ENCODE data around the gene ANAPC13. TPM values are rescaled to one million over a fixed set of nuclear protein-coding genes. Genes with fewer than 3 reads are reported as not detected.

ANAPC13 gene
- total RNA-seq, 2 experiments from 2014 or later: 10.8 to 15.1 TPM

GRCh38 chr3:134458406-134458945 is 27.3 kb downstream of the ANAPC13 start:
- CTCF ChIA-PET: no interaction called here
- Mint-ChIP-seq H3K9me3 (ENCODE audit: low read depth) (no peaks in the 10 kb centered on the region), H3K36me3 (no peaks in the 10 kb centered on the region), H3K4me1 (no peaks in the 10 kb centered on the region), H3K4me3 (no peak overlapping the region), H3K27me3 (peaks cover 45% of the 10 kb centered on the region), H3K27ac (no peak overlapping the region)
- DNase-seq (no peak), ATAC-seq (no peak)

GRCh38 chr3:134457376-134458074 is 28.3 kb downstream of the ANAPC13 start:
- Mint-ChIP-seq H3K4me3 (no peak overlapping the region), H3K4me1 (no peaks in the 10 kb centered on the region), H3K36me3 (no peaks in the 10 kb centered on the region), H3K27ac (no peak overlapping the region), H3K9me3 (ENCODE audit: low read depth) (no peaks in the 10 kb centered on the region), H3K27me3 (peaks cover 53% of the 10 kb centered on the region)
- ATAC-seq (no peak), DNase-seq (no peak)
- CTCF ChIA-PET: no interaction called here

GRCh38 chr3:134453631-134454030 is 32.2 kb downstream of the ANAPC13 start:
- H3K36me3 Mint-ChIP-seq: no peaks in the 10 kb centered on the region
- no peaks in the 10 kb centered on the region for H3K4me1 Mint-ChIP-seq
- no peak overlapping the region for H3K4me3 Mint-ChIP-seq
- no peaks in the 10 kb centered on the region for H3K9me3 Mint-ChIP-seq (ENCODE audit: low read depth)
- CTCF ChIA-PET: no interaction called here
- DNase-seq (no peak), ATAC-seq (no peak)
- peaks cover 43% of the 10 kb centered on the region for H3K27me3 Mint-ChIP-seq
- H3K27ac Mint-ChIP-seq: no peak overlapping the region

- no peaks in the 10 kb centered on the region for H3K36me3 Mint-ChIP-seq
- CTCF ChIA-PET: interaction anchor here (1.9 kb wide), 1 partner anchor 23 kb away, joined by 6 read pairs; no protein-coding TSS in a partner anchor
- H3K4me1 Mint-ChIP-seq: no peaks in the 10 kb centered on the region
- peaks cover 34% of the 10 kb centered on the region for H3K27me3 Mint-ChIP-seq
- ATAC-seq (no peak), DNase-seq (no peak)
- H3K4me3 Mint-ChIP-seq: no peak overlapping the region
- no peak overlapping the region for H3K27ac Mint-ChIP-seq
- no peaks in the 10 kb centered on the region for H3K9me3 Mint-ChIP-seq (ENCODE audit: low read depth)
Observed at GRCh38 chr3:134449951-134450350, 35.8 kb downstream of the ANAPC13 start.

- DNase-seq: no peak
- no peaks in the 10 kb centered on the region for H3K9me3 Mint-ChIP-seq (ENCODE audit: low read depth)
- H3K4me3 Mint-ChIP-seq: no peak overlapping the region
- H3K27me3 Mint-ChIP-seq: peaks cover 38% of the 10 kb centered on the region
- CTCF ChIA-PET: interaction anchor here (1.9 kb wide), 1 partner anchor 23 kb away, joined by 6 read pairs; no protein-coding TSS in a partner anchor
- no peaks in the 10 kb centered on the region for H3K36me3 Mint-ChIP-seq
- no peaks in the 10 kb centered on the region for H3K4me1 Mint-ChIP-seq
- ATAC-seq: no peak
- H3K27ac Mint-ChIP-seq: no peak overlapping the region
Observed at GRCh38 chr3:134449277-134449676, 36.5 kb downstream of the ANAPC13 start.

- Mint-ChIP-seq H3K4me3 (no peak overlapping the region), H3K27ac (no peak overlapping the region), H3K4me1 (no peaks in the 10 kb centered on the region), H3K27me3 (peaks cover 34% of the 10 kb centered on the region), H3K36me3 (no peaks in the 10 kb centered on the region), H3K9me3 (ENCODE audit: low read depth) (no peaks in the 10 kb centered on the region)
- DNase-seq (no peak), ATAC-seq (no peak)
- CTCF ChIA-PET: interaction anchor here (1.0 to 2.2 kb wide), 3 partner anchors 11 to 236 kb away, joined by 3 to 6 read pairs (median 5); no protein-coding TSS in a partner anchor
Observed at GRCh38 chr3:134448664-134449063, 37.1 kb downstream of the ANAPC13 start.

GRCh38 chr3:134447351-134447750 is 38.4 kb downstream of the ANAPC13 start:
- no peaks in the 10 kb centered on the region for H3K36me3 Mint-ChIP-seq
- DNase-seq (no peak), ATAC-seq (no peak)
- H3K9me3 Mint-ChIP-seq (ENCODE audit: low read depth): no peaks in the 10 kb centered on the region
- H3K4me3 Mint-ChIP-seq: no peak overlapping the region
- H3K27ac Mint-ChIP-seq: no peak overlapping the region
- no peaks in the 10 kb centered on the region for H3K4me1 Mint-ChIP-seq
- CTCF ChIA-PET: interaction anchor here (1.3 to 2.2 kb wide), 2 partner anchors 235 to 249 kb away, joined by 3 to 5 read pairs; no protein-coding TSS in a partner anchor
- peaks cover 21% of the 10 kb centered on the region for H3K27me3 Mint-ChIP-seq

GRCh38 chr3:134446800-134447199 is 39.0 kb downstream of the ANAPC13 start:
- ATAC-seq (no peak), DNase-seq (no peak)
- no peaks in the 10 kb centered on the region for H3K9me3 Mint-ChIP-seq (ENCODE audit: low read depth)
- H3K36me3 Mint-ChIP-seq: no peaks in the 10 kb centered on the region
- no peak overlapping the region for H3K4me3 Mint-ChIP-seq
- H3K27ac Mint-ChIP-seq: no peak overlapping the region
- CTCF ChIA-PET: interaction anchor here (0.5 to 2.2 kb wide), 4 partner anchors 27 to 1740 kb away, joined by 3 to 5 read pairs (median 4); no protein-coding TSS in a partner anchor
- no peaks in the 10 kb centered on the region for H3K4me1 Mint-ChIP-seq
- H3K27me3 Mint-ChIP-seq: peaks cover 15% of the 10 kb centered on the region

GRCh38 chr3:134445636-134446035 is 40.1 kb downstream of the ANAPC13 start:
- ATAC-seq (no peak), DNase-seq (no peak)
- Mint-ChIP-seq H3K27ac (no peak overlapping the region), H3K4me3 (no peak overlapping the region), H3K4me1 (no peaks in the 10 kb centered on the region), H3K9me3 (ENCODE audit: low read depth) (no peaks in the 10 kb centered on the region), H3K36me3 (no peaks in the 10 kb centered on the region), H3K27me3 (peaks cover 16% of the 10 kb centered on the region)
- CTCF ChIA-PET: interaction anchor here (1.1 to 1.9 kb wide), 2 partner anchors 28 to 233 kb away, joined by 3 to 5 read pairs; no protein-coding TSS in a partner anchor

GRCh38 chr3:134445095-134445494 is 40.7 kb downstream of the ANAPC13 start:
- Mint-ChIP-seq H3K27me3 (peaks cover 17% of the 10 kb centered on the region), H3K36me3 (no peaks in the 10 kb centered on the region), H3K9me3 (ENCODE audit: low read depth) (no peaks in the 10 kb centered on the region), H3K4me3 (no peak overlapping the region), H3K4me1 (no peaks in the 10 kb centered on the region), H3K27ac (no peak overlapping the region)
- DNase-seq: no peak
- CTCF ChIA-PET: interaction anchor here (1.9 kb wide), 1 partner anchor 29 kb away, joined by 5 read pairs; no protein-coding TSS in a partner anchor
- ATAC-seq: no peak

GRCh38 chr3:134441821-134442220 is 44.0 kb downstream of the ANAPC13 start:
- H3K4me1 Mint-ChIP-seq: no peaks in the 10 kb centered on the region
- DNase-seq: no peak
- H3K9me3 Mint-ChIP-seq (ENCODE audit: low read depth): no peaks in the 10 kb centered on the region
- no peak overlapping the region for H3K4me3 Mint-ChIP-seq
- no peaks in the 10 kb centered on the region for H3K36me3 Mint-ChIP-seq
- CTCF ChIA-PET: no interaction called here
- H3K27ac Mint-ChIP-seq: no peak overlapping the region
- no peak for ATAC-seq
- peaks cover 33% of the 10 kb centered on the region for H3K27me3 Mint-ChIP-seq

- H3K4me3 Mint-ChIP-seq: no peak overlapping the region
- H3K4me1 Mint-ChIP-seq: no peaks in the 10 kb centered on the region
- DNase-seq: no peak
- no peak for ATAC-seq
- H3K27me3 Mint-ChIP-seq: peaks cover 35% of the 10 kb centered on the region
- CTCF ChIA-PET: no interaction called here
- H3K9me3 Mint-ChIP-seq (ENCODE audit: low read depth): no peaks in the 10 kb centered on the region
- no peak overlapping the region for H3K27ac Mint-ChIP-seq
- no peaks in the 10 kb centered on the region for H3K36me3 Mint-ChIP-seq
Observed at GRCh38 chr3:134441321-134441720, 44.5 kb downstream of the ANAPC13 start.

- ATAC-seq (no peak), DNase-seq (no peak)
- Mint-ChIP-seq H3K27me3 (peaks cover 32% of the 10 kb centered on the region), H3K9me3 (ENCODE audit: low read depth) (no peaks in the 10 kb centered on the region), H3K36me3 (no peaks in the 10 kb centered on the region), H3K27ac (no peak overlapping the region), H3K4me1 (no peaks in the 10 kb centered on the region), H3K4me3 (no peak overlapping the region)
- CTCF ChIA-PET: no interaction called here
Observed at GRCh38 chr3:134437211-134437752, 48.5 kb downstream of the ANAPC13 start.

GRCh38 chr3:134432236-134432635 is 53.5 kb downstream of the ANAPC13 start:
- CTCF ChIA-PET: interaction anchor here (1.1 kb wide), 1 partner anchor 123 kb away, joined by 3 read pairs; no protein-coding TSS in a partner anchor
- no peaks in the 10 kb centered on the region for H3K9me3 Mint-ChIP-seq (ENCODE audit: low read depth)
- H3K4me3 Mint-ChIP-seq: no peak overlapping the region
- H3K27ac Mint-ChIP-seq: no peak overlapping the region
- no peaks in the 10 kb centered on the region for H3K36me3 Mint-ChIP-seq
- DNase-seq (no peak), ATAC-seq (no peak)
- H3K27me3 Mint-ChIP-seq: peaks cover 48% of the 10 kb centered on the region
- H3K4me1 Mint-ChIP-seq: no peaks in the 10 kb centered on the region

Measured in activated CD8-positive, alpha-beta memory T cell treated with anti-CD3 and anti-CD28 coated beads, Interleukin-2, amount 10 ng/mL, durations not matched to agents 7 days and 5 days (primary cell).